ENCODE measurements around the gene DAB2. TPM values are rescaled to one million over a fixed set of nuclear protein-coding genes. Genes with fewer than 3 reads are reported as not detected.

The DAB2 gene
- polyA plus RNA-seq, 1 experiment = 168 TPM

- no peak overlapping the region for H3K4me3 ChIP-seq (ENCODE audit: low read depth, low read length)
- H3K27me3 ChIP-seq (ENCODE audit: control insufficient read depth, insufficient read depth, low read length) = no peaks in the 10 kb centered on the region
- no peak for DNase-seq (ENCODE audit: low read depth)
- no peaks in the 10 kb centered on the region for H3K36me3 ChIP-seq (ENCODE audit: control insufficient read depth, insufficient read depth, low read length)
- no peak for TF ChIP-seq CTCF (IDR thresholded peaks at IDR 0.05; ENCODE audit: insufficient read depth, low read depth, low read length)
- CTCF ChIA-PET = no interaction called here
- POLR2A ChIA-PET = no interaction called here
Measured at GRCh38 chr5:39449591-39449990, 24.8 kb upstream of the DAB2 start.

GRCh38 chr5:39448506-39449128 lies 23.8 kb upstream of the DAB2 start:
- Histone ChIP-seq H3K27me3 (ENCODE audit: control insufficient read depth, insufficient read depth, low read length) (no peaks in the 10 kb centered on the region), H3K4me3 (ENCODE audit: low read depth, low read length) (no peak overlapping the region), H3K36me3 (ENCODE audit: control insufficient read depth, insufficient read depth, low read length) (no peaks in the 10 kb centered on the region)
- CTCF ChIA-PET = interaction anchor here (0.5 kb wide), 1 partner anchor 1540 kb away, joined by 3 read pairs; no protein-coding TSS in a partner anchor
- TF ChIP-seq CTCF (IDR thresholded peaks at IDR 0.05; ENCODE audit: insufficient read depth, low read depth, low read length) = no peak
- DNase-seq (ENCODE audit: low read depth) = no peak
- POLR2A ChIA-PET = no interaction called here

GRCh38 chr5:39447968-39448367 lies 23.2 kb upstream of the DAB2 start:
- ChIA-PET POLR2A (no interaction called here), CTCF (no interaction called here)
- TF ChIP-seq CTCF (IDR thresholded peaks at IDR 0.05; ENCODE audit: insufficient read depth, low read depth, low read length) = no peak
- no peak for DNase-seq (ENCODE audit: low read depth)
- H3K4me3 ChIP-seq (ENCODE audit: low read depth, low read length) = no peak overlapping the region
- no peaks in the 10 kb centered on the region for H3K36me3 ChIP-seq (ENCODE audit: control insufficient read depth, insufficient read depth, low read length)
- H3K27me3 ChIP-seq (ENCODE audit: control insufficient read depth, insufficient read depth, low read length) = no peaks in the 10 kb centered on the region

GRCh38 chr5:39447059-39447458 lies 22.3 kb upstream of the DAB2 start:
- H3K36me3 ChIP-seq (ENCODE audit: control insufficient read depth, insufficient read depth, low read length) = no peaks in the 10 kb centered on the region
- ChIA-PET CTCF (no interaction called here), POLR2A (no interaction called here)
- no peak for TF ChIP-seq CTCF (IDR thresholded peaks at IDR 0.05; ENCODE audit: insufficient read depth, low read depth, low read length)
- H3K4me3 ChIP-seq (ENCODE audit: low read depth, low read length) = no peak overlapping the region
- no peaks in the 10 kb centered on the region for H3K27me3 ChIP-seq (ENCODE audit: control insufficient read depth, insufficient read depth, low read length)
- no peak for DNase-seq (ENCODE audit: low read depth)

GRCh38 chr5:39446231-39446630 lies 21.5 kb upstream of the DAB2 start:
- ChIA-PET POLR2A (no interaction called here), CTCF (interaction anchor here (0.7 to 1.7 kb wide), 4 partner anchors 9 to 61 kb away, joined by 3 to 5 read pairs (median 3); no protein-coding TSS in a partner anchor)
- H3K36me3 ChIP-seq (ENCODE audit: control insufficient read depth, insufficient read depth, low read length) = no peaks in the 10 kb centered on the region
- H3K4me3 ChIP-seq (ENCODE audit: low read depth, low read length) = no peak overlapping the region
- TF ChIP-seq CTCF (IDR thresholded peaks at IDR 0.05; ENCODE audit: insufficient read depth, low read depth, low read length) = no peak
- H3K27me3 ChIP-seq (ENCODE audit: control insufficient read depth, insufficient read depth, low read length) = no peaks in the 10 kb centered on the region
- no peak for DNase-seq (ENCODE audit: low read depth)
